B cell (primary cell): ENCODE results near the gene MKRN2. TPM values are rescaled to one million over a fixed set of nuclear protein-coding genes. Genes with fewer than 3 reads are reported as not detected.
"Not testable (repeated sequence)": the region's sequence is repeated elsewhere in the genome, so short reads cannot be mapped to it uniquely, and the experiment has no call there.

Experiments used
- ATAC-seq: fragments of 200-7000 bp; cut with Tn5 transposase; one replicate; pipeline ENCODE4 v1.10.0; 2021; ENCODE audit warnings: low read depth, mild to moderate bottlenecking, moderate number of reproducible peaks, moderate library complexity
- CTCF ChIA-PET: fragments of 350-600 bp; sonication (Branson Sonifier 250); formaldehyde crosslinking; loops from one replicate; lab custom pipeline; 2021; ENCODE audit warnings: antibody characterized with exemption, inconsistent platforms; lab: Charles Lee
- POLR2A ChIA-PET: fragments of 350-600 bp; sonication (Branson Sonifier 250); formaldehyde crosslinking; loops from one replicate; lab custom pipeline; 2021; ENCODE audit warnings: antibody characterized with exemption; lab: Charles Lee
- DNase-seq: peaks from one replicate; pipeline ENCODE4 v3.0.0; 2013
- H2AFZ ChIP-seq: 2 replicates; pipeline ENCODE4 v1.6.1; 2012; ENCODE audit warnings: mild to moderate bottlenecking, low read depth, low read length; ENCODE audit not compliant: insufficient read depth, poor library complexity, severe bottlenecking
- H3K27ac ChIP-seq, 2 donors: 1 replicate in 1 of 2; 2 replicates in 1 of 2; pipeline ENCODE4 v1.5.1; 2012 to 2013; ENCODE audit warnings: low read length in 2 of 2, mild to moderate bottlenecking in 2 of 2, moderate library complexity in 1 of 2
- H3K27me3 ChIP-seq, 4 experiments: fragments of 200-600 bp in 1 of 4; sonication (generic) in 1 of 4; replicated peaks in 1 of 4; 1 replicate in 2 of 4; 2 replicates in 2 of 4; pipeline versions ENCODE4 v1.6.1 to v1.7.0; 2013 to 2016; ENCODE audit warnings: low read length in 3 of 4, mild to moderate bottlenecking in 2 of 4, mixed read lengths in 1 of 4, moderate library complexity in 1 of 4; ENCODE audit not compliant: insufficient read depth in 4 of 4, control insufficient read depth in 3 of 4; ENCODE audit errors: control extremely low read depth in 1 of 4
- H3K36me3 ChIP-seq, 2 experiments: replicated peaks in 1 of 2; 1 replicate in 1 of 2; 2 replicates in 1 of 2; pipeline versions ENCODE4 v1.6.1 to v1.7.1; 2013; ENCODE audit warnings: low read length in 1 of 2; ENCODE audit not compliant: insufficient read depth in 2 of 2, control insufficient read depth in 1 of 2; ENCODE audit errors: control extremely low read depth in 1 of 2, extremely low read depth in 1 of 2
- H3K4me1 ChIP-seq, 2 donors: fragments of 200-600 bp in 1 of 2; sonication (generic) in 1 of 2; 1 replicate in 1 of 2; 2 replicates in 1 of 2; pipeline versions ENCODE4 v1.5.1 to v1.6.1; 2013 to 2017; ENCODE audit warnings: low read length in 2 of 2; ENCODE audit not compliant: control insufficient read depth in 2 of 2, insufficient read depth in 2 of 2
- H3K4me2 ChIP-seq: replicated peaks from 2 replicates; pipeline ENCODE3; 2012; ENCODE audit warnings: mild to moderate bottlenecking, low read depth, low read length; ENCODE audit not compliant: poor library complexity, severe bottlenecking
- H3K4me3 ChIP-seq, 5 experiments: fragments of 200-600 bp in 1 of 5; sonication (generic) in 1 of 5; 1 replicate in 3 of 5; 2 replicates in 2 of 5; pipeline versions ENCODE4 v1.5.1 to v1.7.0; 2011 to 2016; ENCODE audit warnings: low read length in 4 of 5, mild to moderate bottlenecking in 4 of 5, low read depth in 2 of 5, control low read depth in 1 of 5, moderate library complexity in 1 of 5; ENCODE audit not compliant: insufficient read depth in 1 of 5; ENCODE audit errors: control extremely low read depth in 1 of 5, extremely low read depth in 1 of 5
- H3K79me2 ChIP-seq: fragments of 200-600 bp; sonication (generic); one replicate; pipeline ENCODE4 v1.6.0; 2016; ENCODE audit warnings: low read length; ENCODE audit not compliant: control insufficient read depth, insufficient read depth
- H3K9ac ChIP-seq: fragments of 200-600 bp; sonication (generic); 2 replicates; pipeline ENCODE4 v1.6.1; 2017; ENCODE audit warnings: mild to moderate bottlenecking, low read length, moderate library complexity
- H3K9me3 ChIP-seq, 3 donors: one replicate each; pipeline versions ENCODE4 v1.6.1 to v1.7.1; 2013; ENCODE audit warnings: low read length in 2 of 3; ENCODE audit not compliant: control insufficient read depth in 2 of 3, insufficient read depth in 1 of 3; ENCODE audit errors: control extremely low read depth in 1 of 3
- H4K20me1 ChIP-seq: 2 replicates; pipeline ENCODE4 v1.6.0; 2012; ENCODE audit warnings: mild to moderate bottlenecking, low read length; ENCODE audit not compliant: insufficient read depth, control insufficient read depth, poor library complexity, severe bottlenecking
- H3K27ac Mint-ChIP-seq: one replicate; pipeline ENCODE4 v1.8.0; 2021; ENCODE audit warnings: mixed read lengths
- H3K27me3 Mint-ChIP-seq: one replicate; pipeline ENCODE4 v1.8.0; 2021; ENCODE audit warnings: mixed read lengths
- H3K4me1 Mint-ChIP-seq: one replicate; pipeline ENCODE4 v1.8.0; 2021; ENCODE audit warnings: mixed read lengths
- H3K4me3 Mint-ChIP-seq: one replicate; pipeline ENCODE4 v1.8.0; 2021; ENCODE audit warnings: mixed read lengths
- H3K9me3 Mint-ChIP-seq: one replicate; pipeline ENCODE4 v1.8.0; 2022; ENCODE audit warnings: mixed read lengths; ENCODE audit not compliant: insufficient read depth
- CTCF ChIP-seq: fragments of 200-600 bp; IDR thresholded peaks from one replicate; pipeline ENCODE4 v1.8.0; 2022; ENCODE audit warnings: antibody characterized with exemption, mild to moderate bottlenecking
- EZH2 ChIP-seq: IDR thresholded peaks from 2 replicates; pipeline ENCODE4 v1.6.1; 2012; ENCODE audit warnings: borderline replicate concordance, low read depth, mild to moderate bottlenecking, moderate library complexity, low read length; ENCODE audit not compliant: insufficient read depth, poor library complexity, severe bottlenecking
- WGBS: methylation state at CpG from one replicate; pipeline ENCODE4 v1.1.5; 2013; ENCODE audit warnings: missing lambda C conversion rate; ENCODE audit not compliant: insufficient coverage; 5-methylcytosine and 5-hydroxymethylcytosine counted together
- intact Hi-C: fragments of 100-400 bp; cut with micrococcal nuclease; formaldehyde crosslinking; loops from one replicate; pipeline ENCODE4 v1.10.0; 2022
- polyA plus RNA-seq: library from polyadenylated mRNA; depleted of rRNA; stranded (reverse); fragments of >200 nt; gene quantifications from 2 replicates; pipeline ENCODE4 v1.2.3, GENCODE V29; 2012
- total RNA-seq, 2 donors: library from RNA; stranded (reverse); fragments of 120-200 nt in 1 of 2; gene quantifications; 1 replicate in 1 of 2; 2 replicates in 1 of 2; pipeline versions ENCODE4 v1.2.3 to v1.2.4, GENCODE V29; 2013 to 2022

Gene MKRN2
- total and polyA plus RNA-seq, 2 donors (not counting 1 experiment from before 2014, with no cell fraction given): 21.5 to 25.9 TPM

- Histone ChIP-seq H4K20me1 (no peaks in the 10 kb centered on the region), H3K36me3 (peaks cover 7 to 16% of the 10 kb centered on the region in 2 experiments), H3K27me3 (no peaks in the 10 kb centered on the region), H3K9me3 (no peaks in the 10 kb centered on the region), H3K4me1 (no peaks in the 10 kb centered on the region), H3K27ac (no peak overlapping the region), H3K79me2 (no peaks in the 10 kb centered on the region), H3K9ac (no peak overlapping the region), H3K4me2 (no peak overlapping the region), H3K4me3 (no peak overlapping the region), H2AFZ (no peak overlapping the region)
- H3K27ac Mint-ChIP-seq: no peak overlapping the region
- no peak for TF ChIP-seq CTCF
- TF ChIP-seq EZH2: no peak
- no peaks in the 10 kb centered on the region for H3K9me3 Mint-ChIP-seq
- 100% methylated on average over 2 of the region's 6 CpGs for WGBS
- CTCF ChIA-PET: no interaction called here
- H3K27me3 Mint-ChIP-seq: no peaks in the 10 kb centered on the region
- POLR2A ChIA-PET: no interaction called here
- DNase-seq (no peak), ATAC-seq (no peak)
- H3K4me1 Mint-ChIP-seq: no peaks in the 10 kb centered on the region
- intact Hi-C loops: no loop called here
- H3K4me3 Mint-ChIP-seq: no peak overlapping the region
Measured at GRCh38 chr3:12536423-12536822, 20.5 kb upstream of the MKRN2 start.

GRCh38 chr3:12541625-12542024, 15.3 kb upstream of the MKRN2 start:
- no peak for ATAC-seq
- no peaks in the 10 kb centered on the region for H3K9me3 Mint-ChIP-seq
- Histone ChIP-seq H4K20me1 (no peaks in the 10 kb centered on the region), H3K9ac (no peak overlapping the region), H3K27ac (no peak overlapping the region), H3K9me3 (no peaks in the 10 kb centered on the region), H3K4me1 (no peaks in the 10 kb centered on the region), H3K27me3 (no peaks in the 10 kb centered on the region), H3K36me3 (peaks cover 0 to 1% of the 10 kb centered on the region in 2 experiments), H3K79me2 (no peaks in the 10 kb centered on the region), H3K4me3 (no peak overlapping the region), H3K4me2 (no peak overlapping the region), H2AFZ (no peak overlapping the region)
- 86% methylated on average over 3 of the region's 8 CpGs for WGBS
- no peak for DNase-seq
- no peak overlapping the region for H3K27ac Mint-ChIP-seq
- intact Hi-C loops: no loop called here
- H3K4me1 Mint-ChIP-seq: no peaks in the 10 kb centered on the region
- no peaks in the 10 kb centered on the region for H3K27me3 Mint-ChIP-seq
- H3K4me3 Mint-ChIP-seq: no peak overlapping the region
- no peak for TF ChIP-seq CTCF
- TF ChIP-seq EZH2: no peak
- POLR2A ChIA-PET: no interaction called here
- CTCF ChIA-PET: interaction anchor here (0.7 kb wide), 1 partner anchor 34 kb away, joined by 3 read pairs; no protein-coding TSS in a partner anchor

- H3K9me3 Mint-ChIP-seq, H3K79me2 ChIP-seq, H3K4me1 ChIP-seq, DNase-seq, H3K36me3 ChIP-seq, H3K27ac Mint-ChIP-seq, H3K4me1 Mint-ChIP-seq, ATAC-seq, H3K27me3 Mint-ChIP-seq, H3K4me3 ChIP-seq, H3K9me3 ChIP-seq, H3K27ac ChIP-seq, H2AFZ ChIP-seq, intact Hi-C loops, H3K4me3 Mint-ChIP-seq, H3K27me3 ChIP-seq, H3K4me2 ChIP-seq, POLR2A ChIA-PET, H4K20me1 ChIP-seq, H3K9ac ChIP-seq: not testable (repeated sequence)
- CTCF ChIA-PET: interaction anchor here (0.6 to 1.1 kb wide), 2 partner anchors 9 to 64 kb away, joined by 3 to 4 read pairs; no protein-coding TSS in a partner anchor
- WGBS: 93% methylated on average over 10 of the region's 12 CpGs
Measured at GRCh38 chr3:12543497-12543896, 13.4 kb upstream of the MKRN2 start.
